GM03348 (cell line): Measurements from ENCODE around the gene LHFPL6.

Experiments
- DNase-seq: peaks from one replicate; pipeline ENCODE4 v3.0.0; 2012; ENCODE audit warnings: low spot score

Gene LHFPL6

DNA sequence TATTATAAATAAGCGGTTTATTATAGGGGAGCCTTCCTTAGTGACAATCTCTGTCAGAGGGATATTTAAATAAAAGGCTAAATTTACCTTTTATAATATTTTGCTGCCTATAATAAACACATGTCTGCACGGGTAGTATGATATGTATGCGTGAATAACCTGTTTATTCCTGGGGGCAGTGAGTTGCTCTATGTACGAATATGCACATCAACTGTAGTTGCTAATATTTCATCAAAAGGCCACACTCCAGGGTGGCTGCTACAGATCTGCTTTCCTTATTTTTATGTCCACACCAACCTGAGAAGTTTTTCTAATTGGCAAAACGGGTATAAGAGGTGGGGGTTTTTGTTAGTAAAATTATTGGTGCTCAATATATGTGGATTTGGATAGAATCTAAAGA is 192.0 kb downstream of the LHFPL6 start:
- DNase-seq = no peak

DNA sequence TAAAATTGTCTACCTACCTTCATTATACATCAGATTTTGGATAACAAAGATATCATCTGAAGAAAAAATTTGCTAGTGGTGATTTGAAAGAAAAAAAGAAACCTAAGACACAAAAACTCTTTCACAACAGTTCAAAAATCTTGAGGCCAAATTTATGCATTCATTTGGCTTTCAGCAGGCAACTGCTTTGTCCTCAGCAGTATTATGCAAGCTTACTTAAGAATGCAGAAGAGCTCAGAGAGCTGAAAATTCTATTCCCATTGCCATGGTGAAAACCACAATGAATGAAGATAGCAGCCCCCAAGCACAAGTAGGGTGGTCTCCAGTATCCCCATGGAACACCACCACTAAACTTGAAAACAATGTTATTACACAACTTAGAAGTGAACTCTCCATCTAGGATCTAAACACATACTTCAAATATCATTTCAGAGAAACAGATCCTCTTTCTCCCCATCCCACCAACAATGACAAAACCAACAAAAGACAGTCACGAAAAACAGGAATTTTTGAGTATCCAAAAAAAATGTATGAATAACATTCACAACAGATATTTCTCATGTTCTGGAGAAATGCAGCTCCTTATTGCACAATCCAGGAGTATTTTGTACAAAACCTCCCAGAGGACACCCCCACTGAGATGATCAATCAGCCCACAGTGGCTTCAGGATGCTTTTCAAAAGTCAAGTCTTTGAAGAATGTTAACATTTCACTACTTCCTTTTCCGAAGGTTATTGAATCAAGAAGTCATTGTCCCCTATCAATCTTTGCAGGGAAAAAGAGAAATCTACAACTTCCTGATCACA is 192.7 kb downstream of the LHFPL6 start:
- peak; percentile 66 for DNase-seq

DNA sequence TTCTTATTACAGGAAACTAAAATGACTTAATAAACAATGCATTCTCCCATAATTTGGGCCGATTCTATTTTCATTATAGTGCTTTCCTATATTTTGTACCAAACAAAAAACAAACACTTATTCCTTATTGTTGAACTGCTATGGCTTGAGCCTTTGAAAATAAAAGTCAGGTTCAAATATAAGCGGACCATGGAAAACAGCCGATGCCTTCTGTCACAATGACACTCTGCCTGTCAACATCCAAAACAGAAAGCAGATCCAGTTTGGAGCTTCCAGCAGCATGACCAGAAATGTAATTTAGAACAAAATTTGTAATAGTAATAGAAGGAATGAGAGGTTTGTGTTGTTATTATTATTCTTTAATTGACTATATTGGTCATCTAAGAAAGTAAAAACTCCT is 194.5 kb downstream of the LHFPL6 start:
- DNase-seq = no peak

DNA sequence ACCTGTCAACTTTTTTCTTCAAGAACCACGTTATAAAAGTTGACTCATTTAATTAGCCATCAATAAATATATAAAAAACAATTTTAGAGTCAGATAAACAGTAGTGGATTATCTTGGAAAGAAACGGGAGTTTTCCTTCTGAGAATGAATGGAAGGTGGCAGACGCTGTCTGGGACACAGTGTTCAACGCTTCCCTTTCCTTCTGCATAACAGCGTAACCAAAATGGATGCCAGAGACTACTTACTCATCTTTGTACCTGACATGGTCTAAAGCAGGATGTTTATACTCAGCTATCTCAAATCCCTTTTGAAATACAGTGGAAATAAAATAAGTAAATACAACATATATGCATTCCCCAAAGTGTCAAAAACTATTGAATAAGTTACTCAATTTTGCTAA is 195.2 kb downstream of the LHFPL6 start:
- no peak for DNase-seq

DNA sequence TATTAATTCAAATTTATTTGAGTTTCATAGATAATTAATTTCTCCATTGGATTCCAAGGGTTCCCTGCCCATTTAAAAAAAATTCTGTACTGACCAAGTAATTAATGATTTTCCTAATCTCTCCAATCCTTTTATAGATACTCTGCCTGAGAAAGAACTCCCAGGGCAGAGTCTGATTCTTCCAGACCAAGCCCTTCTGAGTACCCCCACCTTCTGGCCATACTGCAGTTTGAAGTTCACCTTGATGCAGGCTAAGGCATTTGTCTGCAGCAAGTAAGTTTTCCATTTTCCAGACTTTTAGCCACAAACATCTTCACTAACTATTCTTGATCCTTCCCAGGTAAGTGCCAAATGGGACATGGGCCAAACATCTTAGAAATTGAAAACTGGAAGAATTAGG is 195.9 kb downstream of the LHFPL6 start:
- no peak for DNase-seq

DNA sequence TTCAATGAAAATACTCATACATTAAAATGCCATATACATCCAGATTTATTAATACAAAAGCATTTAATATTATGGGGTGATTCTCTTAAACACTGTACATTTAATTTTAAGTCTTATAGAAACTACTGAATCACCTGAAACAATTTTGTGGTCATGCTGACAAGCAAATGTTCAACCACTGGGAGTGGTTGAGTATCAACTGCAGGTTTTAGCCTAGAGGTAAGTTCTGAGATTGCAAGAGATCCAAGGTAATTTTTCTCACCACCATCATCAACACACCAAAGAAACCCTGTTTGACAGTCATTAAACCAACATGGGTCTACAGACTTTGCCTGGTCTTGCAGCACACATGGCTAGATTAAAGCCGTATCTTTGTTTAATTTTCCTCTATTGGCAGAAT is 196.3 kb downstream of the LHFPL6 start:
- DNase-seq = no peak

DNA sequence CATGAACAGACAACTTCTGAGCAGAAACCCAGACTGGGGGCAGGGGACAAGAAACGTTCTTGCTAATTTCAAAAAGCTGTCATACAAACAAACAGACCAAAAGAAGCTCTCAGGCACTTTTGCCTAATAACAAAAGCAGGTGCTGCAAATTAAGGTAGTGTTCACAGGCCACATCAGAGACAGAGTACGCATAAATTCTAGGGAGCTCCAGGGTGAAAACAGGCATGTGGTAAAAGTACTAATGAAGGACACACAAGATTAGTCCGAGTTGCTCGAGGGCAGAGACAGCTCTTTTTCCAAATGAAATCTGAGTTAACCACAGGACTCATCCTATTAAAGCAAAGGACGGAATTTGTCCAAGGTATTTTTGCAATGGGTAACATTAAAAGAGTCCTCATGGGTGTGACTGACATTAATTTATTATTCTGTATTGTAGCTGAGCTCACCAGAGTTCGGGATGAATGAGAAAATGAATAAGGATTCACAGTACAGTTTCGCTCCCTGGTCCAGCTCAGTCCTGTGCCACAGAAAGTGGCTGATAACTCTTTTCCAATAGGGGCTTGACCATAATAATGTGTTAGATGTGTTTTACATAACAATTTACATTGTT is 197.3 kb downstream of the LHFPL6 start:
- DNase-seq = no peak

DNA sequence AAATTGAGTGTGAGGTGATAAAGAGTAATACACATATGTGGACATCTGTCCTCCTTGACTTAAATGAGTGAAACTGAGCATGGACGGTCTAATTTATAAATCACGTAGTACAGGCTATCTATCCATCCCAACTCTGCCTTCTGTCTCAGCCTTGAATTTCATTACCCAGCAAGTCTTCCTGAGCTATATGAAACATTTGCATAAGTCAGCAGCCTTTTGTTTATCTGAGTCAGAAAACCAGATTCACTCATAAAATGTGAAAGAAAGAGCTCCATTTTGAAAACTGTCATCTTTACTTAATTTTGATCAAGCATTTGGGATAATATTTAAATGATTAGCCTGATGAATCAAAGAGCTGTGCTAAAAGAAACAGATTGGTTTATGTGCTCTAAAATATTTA is 197.9 kb downstream of the LHFPL6 start:
- DNase-seq = no peak

DNA sequence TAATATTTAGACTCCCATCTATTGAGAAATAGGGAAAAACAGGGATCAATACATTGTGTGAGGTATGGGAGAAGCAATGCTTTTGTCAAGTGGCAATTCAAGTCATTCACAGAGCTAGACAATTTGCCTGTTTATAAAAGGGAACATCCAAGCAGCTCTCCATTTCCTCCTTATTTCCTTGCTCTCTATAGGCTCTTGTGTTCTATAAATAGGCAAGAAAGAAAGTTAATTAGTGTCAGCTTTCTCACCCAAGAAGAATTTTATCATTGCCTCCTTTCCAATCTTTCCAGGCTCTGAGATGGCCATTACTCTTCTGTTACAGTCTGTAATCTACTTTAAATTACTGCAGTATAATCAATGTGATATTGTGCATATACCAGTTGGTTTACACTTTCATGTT is 199.9 kb downstream of the LHFPL6 start:
- DNase-seq = no peak

DNA sequence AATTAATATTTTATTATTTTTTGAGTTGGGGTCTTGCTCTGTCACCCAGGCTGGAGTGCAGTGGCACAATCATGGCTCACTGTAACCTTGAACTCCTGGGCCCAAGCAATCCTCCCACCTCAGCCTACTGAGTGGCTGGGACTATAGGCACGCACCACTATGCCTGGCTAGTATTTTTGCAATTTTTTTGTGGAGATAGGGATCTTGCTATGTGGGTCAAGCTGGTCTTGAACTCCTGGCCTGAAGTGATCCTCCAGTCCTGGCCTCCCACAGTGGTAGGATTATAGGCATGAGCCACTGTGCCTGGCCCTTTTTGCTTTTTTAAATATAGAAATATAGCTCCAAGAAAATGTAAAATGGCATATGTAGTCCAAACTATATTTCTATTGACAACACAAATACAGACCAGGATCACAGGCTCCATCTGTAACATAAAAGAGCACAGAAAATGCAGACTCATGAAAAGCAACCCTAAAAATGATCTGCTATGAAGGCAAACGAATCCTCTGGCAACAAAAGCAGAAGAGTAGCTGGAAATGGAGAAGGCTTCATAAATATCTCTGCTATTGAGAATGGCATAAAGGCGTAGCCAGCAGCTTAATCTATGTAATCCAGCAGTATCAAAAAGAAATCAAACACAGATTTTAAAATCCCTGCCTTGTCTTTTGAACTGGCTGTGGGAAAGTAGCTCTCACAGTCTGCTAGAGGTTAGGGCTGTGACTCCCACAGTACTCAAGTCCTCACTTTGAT is 200.6 kb downstream of the LHFPL6 start:
- DNase-seq = no peak

DNA sequence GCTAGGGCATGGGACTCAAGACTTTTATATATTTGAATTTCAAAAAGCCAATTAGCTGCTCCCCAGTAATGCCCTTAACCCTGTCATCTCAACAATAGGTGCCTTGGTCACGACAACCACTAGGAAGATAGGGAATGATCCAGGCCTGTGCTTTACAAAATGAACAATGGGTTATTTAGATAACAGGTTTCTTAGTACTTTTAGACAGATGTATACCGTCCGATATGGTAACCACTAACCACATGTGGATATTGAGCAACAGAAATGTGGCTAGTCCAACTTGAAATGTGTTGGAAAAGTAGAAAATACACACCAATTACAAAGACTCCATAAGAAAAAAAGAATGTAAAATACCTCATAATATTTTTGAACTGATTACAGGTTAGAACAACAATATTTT is 201.2 kb downstream of the LHFPL6 start:
- no peak for DNase-seq

DNA sequence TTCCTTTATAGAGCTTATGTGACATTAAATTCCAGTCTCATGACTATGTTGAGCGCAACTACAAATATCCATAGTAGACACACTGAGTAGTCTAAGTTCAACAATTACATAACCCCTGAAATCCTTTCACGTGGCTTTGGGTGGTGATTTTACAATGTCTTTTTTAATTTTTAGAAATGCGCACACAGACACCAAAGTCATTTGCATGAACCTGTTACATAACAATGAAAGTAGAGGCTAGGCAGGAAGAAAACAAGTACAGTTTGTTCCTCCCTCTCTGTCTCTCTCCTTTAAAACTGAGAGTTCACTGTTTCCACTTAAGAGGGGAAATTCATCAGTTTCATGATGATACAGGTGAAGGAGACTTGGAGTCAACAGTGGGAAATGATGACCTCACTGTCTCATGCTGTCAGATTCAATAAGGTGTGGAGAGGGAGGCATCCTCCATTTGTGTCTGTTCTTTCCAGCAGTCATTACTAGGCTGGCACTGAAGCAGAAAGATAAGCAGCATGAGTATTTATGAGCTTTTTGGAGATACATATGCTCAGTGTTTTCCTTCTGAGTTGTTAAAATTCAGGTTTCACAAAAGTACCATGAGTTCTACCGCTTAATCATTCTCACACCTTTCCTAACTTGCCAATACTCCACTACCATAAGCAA is 201.8 kb downstream of the LHFPL6 start:
- no peak for DNase-seq

DNA sequence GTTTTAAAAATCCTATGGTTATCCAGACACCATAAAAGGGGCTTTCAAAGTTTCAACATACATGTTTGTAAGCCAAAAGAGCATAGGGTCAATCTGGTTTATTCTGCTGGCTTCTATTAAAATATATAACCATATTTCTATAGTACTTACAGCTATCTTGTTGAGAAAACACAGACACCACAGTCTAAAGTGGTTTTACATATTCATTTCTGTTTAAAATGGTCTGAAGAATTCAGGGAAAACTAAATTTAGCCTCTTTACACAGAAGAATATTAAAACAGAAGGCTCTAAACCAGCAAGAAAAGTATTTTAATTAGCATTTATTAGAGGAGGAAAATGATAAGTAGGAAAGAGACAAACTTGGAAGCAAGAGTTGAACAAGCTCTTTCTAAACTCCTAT is 203.9 kb downstream of the LHFPL6 start:
- DNase-seq = no peak

DNA sequence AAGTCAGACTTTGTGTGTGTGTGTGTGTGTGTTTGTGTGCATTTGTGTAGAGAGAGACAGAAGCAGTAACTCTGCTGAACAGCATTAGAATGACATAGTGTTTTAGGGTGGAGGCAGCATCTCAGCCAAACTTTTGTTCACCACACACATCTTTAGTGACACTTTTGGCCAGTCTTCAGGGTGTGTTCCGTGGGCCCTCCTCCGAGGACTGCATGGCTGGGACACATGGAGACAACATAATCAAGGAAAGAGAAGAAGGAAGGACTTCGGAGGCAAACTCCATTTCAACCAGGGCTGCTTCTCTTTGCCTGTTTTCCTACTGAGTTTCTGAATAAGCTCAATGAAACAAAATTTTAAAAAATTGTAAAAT is 205.1 kb downstream of the LHFPL6 start:
- no peak for DNase-seq

DNA sequence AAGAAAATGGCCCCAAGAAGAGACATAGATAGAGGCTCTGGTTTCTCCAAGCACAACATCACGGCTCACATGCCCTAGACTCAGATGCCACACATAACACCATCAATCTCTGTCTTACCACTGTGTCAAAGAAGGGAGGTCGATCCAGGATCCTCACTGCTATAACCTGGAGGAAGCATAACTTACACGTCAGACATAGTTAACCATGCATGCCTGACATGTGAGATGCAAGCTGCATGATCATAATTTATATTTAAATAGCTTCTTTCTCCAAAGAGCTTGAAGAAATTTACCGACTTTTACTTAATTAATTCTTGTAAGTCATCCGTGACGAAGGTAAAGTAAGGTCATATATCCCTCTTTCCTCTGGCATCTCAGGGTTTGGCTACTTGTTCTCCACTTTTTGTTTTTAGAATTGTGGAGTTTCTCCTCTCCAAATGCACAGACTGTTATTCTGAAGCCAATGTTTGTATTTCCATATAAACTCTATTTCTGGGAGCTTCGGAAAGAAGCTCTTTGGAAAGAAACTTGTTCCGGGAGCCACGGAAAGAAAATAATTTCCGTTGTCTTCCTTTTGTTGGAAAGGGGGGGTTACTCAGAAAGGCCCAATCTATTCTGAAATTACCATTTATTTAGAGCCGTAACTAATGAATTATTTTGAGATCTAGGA is 205.6 kb downstream of the LHFPL6 start:
- DNase-seq = no peak

DNA sequence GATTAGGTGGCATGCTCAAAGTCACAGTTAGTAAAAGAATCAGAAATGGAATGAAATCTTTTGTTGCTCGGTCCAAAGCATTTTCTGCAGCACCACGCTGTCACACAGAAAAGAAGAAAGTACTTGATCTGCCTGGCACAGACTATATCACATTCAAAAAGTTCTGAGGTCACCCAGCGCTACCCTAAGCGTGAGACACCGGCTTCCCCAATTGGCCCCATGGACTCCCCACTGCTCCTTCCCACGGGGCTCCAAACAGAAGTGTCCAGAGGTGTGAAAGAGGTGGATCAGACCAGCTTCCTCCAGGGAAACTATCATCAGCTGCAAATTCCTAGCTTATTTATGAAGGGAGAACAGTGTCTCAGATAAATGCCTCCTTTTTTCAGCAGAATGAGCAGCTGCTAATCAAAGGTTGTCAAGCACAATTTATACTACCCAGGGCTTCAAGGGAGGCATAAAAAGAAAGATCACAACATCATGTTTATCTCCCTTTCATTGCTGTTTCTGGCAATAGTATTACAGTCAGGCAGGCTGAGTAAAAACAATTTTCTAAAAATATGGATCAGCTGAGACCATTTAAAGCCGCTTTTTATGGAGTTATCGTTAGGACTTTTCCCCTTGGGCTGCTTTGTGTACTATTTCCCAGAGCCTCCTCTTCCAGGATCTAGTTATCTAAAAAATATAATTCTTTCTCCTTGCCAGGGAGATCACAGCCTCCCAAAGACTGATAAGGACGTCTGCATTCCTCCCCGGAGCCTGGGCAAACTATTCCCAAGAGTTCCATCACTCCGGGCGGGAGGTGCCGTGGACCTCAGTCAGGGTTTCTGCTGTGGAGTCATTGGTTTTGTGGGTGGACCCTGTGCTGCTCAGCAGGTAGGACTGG is 208.0 kb downstream of the LHFPL6 start:
- DNase-seq = peak; percentile 18

DNA sequence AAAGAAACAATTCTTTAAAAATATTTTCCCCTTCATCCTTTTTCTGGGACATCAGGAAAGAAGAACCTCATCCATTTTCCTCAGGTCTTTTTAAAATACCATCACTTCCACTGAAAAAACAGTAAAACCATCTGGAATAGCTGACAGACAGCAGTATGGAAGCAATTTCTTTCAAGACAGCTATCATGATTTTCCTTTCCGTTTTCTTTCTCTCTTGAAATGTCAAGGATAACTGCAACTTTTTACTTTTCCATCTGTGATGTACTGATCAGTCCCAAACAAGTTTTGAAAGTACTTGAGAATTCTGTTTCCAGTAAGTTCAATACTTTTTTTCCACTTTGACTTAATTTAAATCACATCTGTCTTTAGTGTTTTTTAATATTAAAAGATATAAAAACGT is 211.2 kb downstream of the LHFPL6 start:
- no peak for DNase-seq

DNA sequence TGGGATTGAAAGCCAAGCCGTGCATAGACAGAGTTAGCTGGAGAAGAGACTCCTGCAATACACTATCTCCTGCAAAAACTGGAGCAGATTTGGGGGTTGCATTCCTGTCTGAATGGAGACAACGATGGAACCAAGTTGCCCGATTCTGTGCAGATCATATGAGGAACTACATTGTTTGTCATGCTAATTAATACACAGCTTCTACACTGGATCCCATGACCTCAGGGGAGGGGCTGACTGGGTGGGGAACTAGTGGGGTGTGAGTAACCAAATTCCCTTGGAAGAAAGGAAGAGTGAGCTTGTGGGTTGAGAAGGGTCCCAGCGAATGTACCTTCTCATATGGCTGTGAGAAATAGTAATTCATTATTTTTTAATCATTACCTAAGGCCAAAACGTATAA is 214.0 kb downstream of the LHFPL6 start:
- no peak for DNase-seq

DNA sequence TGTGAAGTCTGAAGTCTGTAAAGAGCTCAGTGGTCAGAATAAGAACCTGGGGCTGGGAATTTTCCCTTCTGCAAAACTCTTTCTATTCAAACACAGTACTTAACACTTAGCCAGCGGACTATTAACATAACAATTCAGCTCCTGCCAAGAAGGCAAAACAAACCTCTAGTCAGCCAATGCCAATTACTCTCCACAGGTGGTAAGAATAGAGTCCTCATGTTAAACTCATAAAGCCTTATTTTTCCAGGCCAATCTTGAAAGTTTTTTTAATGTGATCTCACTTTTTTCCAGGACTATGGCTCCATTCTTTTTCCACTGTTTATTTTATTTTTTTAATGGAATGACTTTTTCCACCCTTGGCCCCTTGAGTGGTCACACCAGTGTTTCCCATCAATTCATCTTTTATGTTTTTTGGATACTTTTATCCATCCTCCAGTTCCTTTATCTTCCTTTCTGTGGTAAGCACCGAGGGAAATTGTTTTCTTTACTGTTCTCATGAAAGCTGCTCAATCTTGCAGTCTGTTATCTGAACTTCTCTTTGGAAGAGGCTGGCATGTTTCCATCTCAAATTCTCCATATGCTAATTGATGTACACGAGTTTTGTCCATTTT is 217.3 kb downstream of the LHFPL6 start:
- no peak for DNase-seq

DNA sequence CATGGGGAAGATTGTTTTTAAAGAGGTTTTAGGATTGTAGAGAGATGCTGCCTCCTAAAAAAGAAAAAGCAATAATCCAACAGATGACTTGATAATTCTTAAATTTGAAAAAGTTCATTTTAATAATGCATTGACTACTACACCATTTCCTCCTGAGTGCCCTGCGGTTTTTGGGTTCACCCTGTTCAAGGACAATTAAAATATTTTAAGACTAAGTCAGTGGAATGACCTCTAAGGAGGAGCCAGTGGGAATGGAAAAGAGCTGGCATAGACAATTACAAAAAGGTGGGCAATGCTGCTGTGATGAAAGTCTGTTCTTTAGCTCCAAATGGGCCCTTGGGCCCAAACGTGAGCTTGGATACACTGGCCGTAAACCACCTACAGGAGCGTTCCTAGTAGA is 217.8 kb downstream of the LHFPL6 start:
- DNase-seq = no peak

DNA sequence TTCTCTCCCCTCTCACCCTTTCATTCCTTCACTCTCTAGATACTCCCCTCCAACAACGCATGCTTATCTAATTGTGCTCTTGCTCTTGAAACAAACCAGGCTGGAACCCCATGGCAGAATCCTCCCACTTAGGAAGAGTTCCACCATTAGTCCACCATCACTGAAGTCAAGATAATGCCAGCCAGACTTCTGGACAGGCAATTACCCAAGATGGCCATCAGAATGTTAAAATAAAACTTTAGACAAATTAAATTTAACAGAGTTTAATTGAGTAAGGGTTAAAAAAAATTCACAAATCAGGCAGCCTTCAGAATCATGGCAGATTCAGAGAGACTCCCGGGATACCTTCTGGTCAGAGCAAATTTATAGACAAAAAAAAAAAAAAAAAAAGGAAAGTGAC is 221.5 kb downstream of the LHFPL6 start:
- no peak for DNase-seq
